PC-9 (cell line): ENCODE results near the gene RNASEL.

Source experiments
- EZH2 ChIP-seq: fragments of 200-600 bp; sonication (generic); IDR thresholded peaks from 2 replicates; pipeline ENCODE4 v1.8.0; 2017; ENCODE audit warnings: antibody characterized with exemption, low read depth
- TF ChIP-seq, protein P1 (sequence below): fragments of 200-600 bp; sonication (generic); conservative IDR thresholded peaks from 2 replicates; pipeline ENCODE4 v1.6.1; 2017; ENCODE audit warnings: mixed run types, antibody characterized with exemption, mild to moderate bottlenecking, moderate library complexity

DNA sequence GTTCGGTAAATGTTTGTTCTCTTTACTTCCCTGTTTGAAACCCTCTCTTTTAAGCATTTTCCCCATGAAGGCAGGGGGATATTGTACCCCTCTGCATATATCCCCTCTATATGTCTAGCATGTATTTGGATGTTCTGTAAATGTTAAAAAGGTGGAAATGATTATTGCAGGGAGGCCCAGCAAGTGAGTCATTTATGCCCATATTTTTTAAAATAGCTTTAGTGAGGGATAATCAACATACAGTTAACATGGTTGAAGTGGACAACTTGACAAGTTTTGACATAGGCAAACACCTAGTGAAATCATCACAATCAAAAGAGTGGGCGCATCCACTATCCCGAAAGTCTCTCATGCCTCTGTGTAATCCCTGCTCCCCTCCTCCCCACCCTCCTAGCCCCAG lies 36.0 kb upstream of the RNASEL start:
- TF ChIP-seq, protein P1, sequence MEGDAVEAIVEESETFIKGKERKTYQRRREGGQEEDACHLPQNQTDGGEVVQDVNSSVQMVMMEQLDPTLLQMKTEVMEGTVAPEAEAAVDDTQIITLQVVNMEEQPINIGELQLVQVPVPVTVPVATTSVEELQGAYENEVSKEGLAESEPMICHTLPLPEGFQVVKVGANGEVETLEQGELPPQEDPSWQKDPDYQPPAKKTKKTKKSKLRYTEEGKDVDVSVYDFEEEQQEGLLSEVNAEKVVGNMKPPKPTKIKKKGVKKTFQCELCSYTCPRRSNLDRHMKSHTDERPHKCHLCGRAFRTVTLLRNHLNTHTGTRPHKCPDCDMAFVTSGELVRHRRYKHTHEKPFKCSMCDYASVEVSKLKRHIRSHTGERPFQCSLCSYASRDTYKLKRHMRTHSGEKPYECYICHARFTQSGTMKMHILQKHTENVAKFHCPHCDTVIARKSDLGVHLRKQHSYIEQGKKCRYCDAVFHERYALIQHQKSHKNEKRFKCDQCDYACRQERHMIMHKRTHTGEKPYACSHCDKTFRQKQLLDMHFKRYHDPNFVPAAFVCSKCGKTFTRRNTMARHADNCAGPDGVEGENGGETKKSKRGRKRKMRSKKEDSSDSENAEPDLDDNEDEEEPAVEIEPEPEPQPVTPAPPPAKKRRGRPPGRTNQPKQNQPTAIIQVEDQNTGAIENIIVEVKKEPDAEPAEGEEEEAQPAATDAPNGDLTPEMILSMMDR = no peak
- no peak for TF ChIP-seq EZH2
